Kidney tubule cell (primary cell): ENCODE data around the gene SLC22A9.
"Not testable (repeated sequence)": the region's sequence is repeated elsewhere in the genome, so short reads cannot be mapped to it uniquely, and the experiment has no call there.

Experiments used
- DNase-seq: peaks from one replicate; pipeline ENCODE4 v3.0.0-alpha.2; 2018; ENCODE audit warnings: low spot score

Gene SLC22A9

GRCh38 chr11:63369165-63369970 is at the start of gene SLC22A9:
Gene SLC22A9 (plus strand): TSS chr11:63369785. CDS start chr11:63370057, 272 bp downstream.
- DNase-seq: no peak

GRCh38 chr11:63321723-63322122 is 47.9 kb upstream of the SLC22A9 start:
- DNase-seq: no peak

- not testable (repeated sequence) for DNase-seq
Observed at GRCh38 chr11:63335089-63335488, 34.5 kb upstream of the SLC22A9 start.

- no peak for DNase-seq
Observed at GRCh38 chr11:63337070-63337469, 32.5 kb upstream of the SLC22A9 start.

GRCh38 chr11:63343130-63343529 is 26.5 kb upstream of the SLC22A9 start:
- DNase-seq: no peak

- no peak for DNase-seq
Observed at GRCh38 chr11:63352144-63352543, 17.4 kb upstream of the SLC22A9 start.

- DNase-seq: no peak
Observed at GRCh38 chr11:63362196-63362793, 7.3 kb upstream of the SLC22A9 start.

- DNase-seq: no peak
Observed at GRCh38 chr11:63369971-63370588, 495 bp downstream of the SLC22A9 start.

GRCh38 chr11:63371396-63371795 is 1.8 kb downstream of the SLC22A9 start:
- DNase-seq: no peak

- DNase-seq: peak; percentile 26
Observed at GRCh38 chr11:63375434-63375833, 5.8 kb downstream of the SLC22A9 start.

GRCh38 chr11:63380130-63380529 is 10.5 kb downstream of the SLC22A9 start:
- no peak for DNase-seq

GRCh38 chr11:63395697-63396096 is 26.1 kb downstream of the SLC22A9 start:
- no peak for DNase-seq

- DNase-seq: no peak
Observed at GRCh38 chr11:63404161-63404935, 34.8 kb downstream of the SLC22A9 start.

- DNase-seq: no peak
Observed at GRCh38 chr11:63405114-63405513, 35.5 kb downstream of the SLC22A9 start.

- DNase-seq: no peak
Observed at GRCh38 chr11:63406458-63406857, 36.9 kb downstream of the SLC22A9 start.

- DNase-seq: no peak
Observed at GRCh38 chr11:63417174-63417852, 47.7 kb downstream of the SLC22A9 start.

GRCh38 chr11:63427971-63428508 is 58.5 kb downstream of the SLC22A9 start:
- DNase-seq: no peak

GRCh38 chr11:63430731-63431130 is 61.1 kb downstream of the SLC22A9 start:
- DNase-seq: not testable (repeated sequence)

- not testable (repeated sequence) for DNase-seq
Observed at GRCh38 chr11:63435351-63435750, 65.8 kb downstream of the SLC22A9 start.

- not testable (repeated sequence) for DNase-seq
Observed at GRCh38 chr11:63435831-63436230, 66.2 kb downstream of the SLC22A9 start.

- no peak for DNase-seq
Observed at GRCh38 chr11:63443714-63444113, 74.1 kb downstream of the SLC22A9 start.
